Measurements from ENCODE around the gene PURB. TPM values are rescaled to one million over a fixed set of nuclear protein-coding genes. Genes with fewer than 3 reads are reported as not detected.
A peak's percentile ranks its signal among the peaks of the same experiment; 100 is the strongest.

Gene PURB
- total and polyA plus RNA-seq, 9 of the 15 experiments (the other 6 are each of a cell fraction or from before 2014, with no cell fraction given): 1.6 to 14.1 (median 8.8) TPM

GRCh38 chr7:44847920-44848634 lies 37.3 kb downstream of the PURB start, which contains the start of gene H2AZ2:
Gene H2AZ2 (minus strand): TSS chr7:44848087. CDS start chr7:44847971, 116 bp downstream.
- peak; percentile 88 for ATAC-seq
- POLR2A ChIA-PET: interaction anchor here (0.6 to 4.3 kb wide), 37 partner anchors 8 to 325 kb away, joined by 3 to 43 read pairs (median 4); partner anchors contain the start of genes OGDH, PURB, TBRG4 and TMED4
- in situ Hi-C loops (cut with MboI) (no loop called here), intact Hi-C loops (cut with micrococcal nuclease) (loop anchor here (1.0 to 10.0 kb wide), 6 partner anchors 37 to 260 kb away; partner anchors contain the start of genes OGDH, PPIA, PURB and ZMIZ2)
- H2AFZ ChIP-seq (ENCODE audit: low read depth, low read length): peak within 1 kb of the TSS; percentile 95
- peak within 1 kb of the TSS; percentile 100 for H3K27ac ChIP-seq (ENCODE audit: extremely low read depth, low read depth, low read length)
- H3K9ac ChIP-seq (ENCODE audit: insufficient read depth in 1 of 2, low read depth in 2 of 2, low read length in 2 of 2): peak within 1 kb of the TSS; percentile 99 to 100
- H3K36me3 ChIP-seq (ENCODE audit: control insufficient read depth, insufficient read depth, low read length): peaks cover 15% of the 10 kb centered on the region
- under 1% methylated on average over 54 of the region's 70 CpGs for WGBS (ENCODE audit: insufficient coverage, low coverage, missing lambda C conversion rate)
- peaks cover 60% of the 10 kb centered on the region for H3K79me2 ChIP-seq (ENCODE audit: control insufficient read depth, insufficient read depth, low read length)
- peak; percentile 96 for FAIRE-seq
- DNase-seq (ENCODE audit: extremely low read depth in 1 of 4, low spot score in 3 of 4): peak; percentile 97 to 100 (median 98)
- no peaks in the 10 kb centered on the region for H3K9me1 ChIP-seq (ENCODE audit: control insufficient read depth, insufficient read depth, low read length)
- peak within 1 kb of the TSS; percentile 92 for H3K4me2 ChIP-seq (ENCODE audit: insufficient read depth, low read length)
- no peaks in the 10 kb centered on the region for H3K9me3 ChIP-seq (replicated peaks; ENCODE audit: control insufficient read depth, insufficient read depth, low read depth, low read length)
- CTCF ChIA-PET (ENCODE audit: low intra/inter-chr PET ratio): interaction anchor here (1.7 kb wide), 1 partner anchor 261 kb away, joined by 9 read pairs; no protein-coding TSS in a partner anchor
- peaks cover 15% of the 10 kb centered on the region; the same call in 1 of the 2 replicates for H4K20me1 ChIP-seq (replicated peaks; ENCODE audit: control insufficient read depth, insufficient read depth, low read length)
- no peaks in the 10 kb centered on the region for H3K27me3 ChIP-seq (ENCODE audit: control insufficient read depth in 2 of 2, insufficient read depth in 2 of 2, low read length in 2 of 2)
- peak within 1 kb of the TSS; percentile 72 for H3K4me3 ChIP-seq
- peaks cover 15% of the 10 kb centered on the region in 2 experiments; a peak in 4 of 5 replicates for H3K4me1 ChIP-seq (replicated peaks in 1 of 2; ENCODE audit: control insufficient read depth in 2 of 2, insufficient read depth in 2 of 2, low read length in 2 of 2)
- BruUV-seq (replicated peaks): no TSS peak
- no peak for TF ChIP-seq SMARCA4 (IDR thresholded peaks at IDR 0.05)
- TF ChIP-seq ZNF197 (CRISPR knock-in tag; IDR thresholded peaks at IDR 0.05; ENCODE audit: low read depth): peak; percentile 49
- TF ChIP-seq NR3C1 (CRISPR knock-in tag; IDR thresholded peaks at IDR 0.05): no peak
- TF ChIP-seq GATA2 (CRISPR knock-in tag; IDR thresholded peaks at IDR 0.05): no peak
- no peak for TF ChIP-seq ZNF507 (tag; conservative IDR thresholded peaks at IDR 0.05)
- no peak for TF ChIP-seq U2AF2 (optimal IDR thresholded peaks at IDR 0.05; ENCODE audit: low read depth, low read length)
- no peak for TF ChIP-seq ZNF77 (CRISPR knock-in tag; IDR thresholded peaks at IDR 0.05)
- TF ChIP-seq ZNF143 (CRISPR knock-in tag; IDR thresholded peaks at IDR 0.05): no peak
- no peak; the same call in 1 of the 2 replicates for TF ChIP-seq ZBTB49 (CRISPR knock-in tag; IDR thresholded peaks at IDR 0.05; ENCODE audit: borderline replicate concordance)
- TF ChIP-seq ATF1 (CRISPR knock-in tag; IDR thresholded peaks at IDR 0.05): peak; percentile 48; the same call in 1 of the 2 replicates
- peak; percentile 96 for TF ChIP-seq ATF1 (tag; IDR thresholded peaks at IDR 0.05)
- no peak for TF ChIP-seq ZNF24 (IDR thresholded peaks at IDR 0.05)
- TF ChIP-seq, protein P1, sequence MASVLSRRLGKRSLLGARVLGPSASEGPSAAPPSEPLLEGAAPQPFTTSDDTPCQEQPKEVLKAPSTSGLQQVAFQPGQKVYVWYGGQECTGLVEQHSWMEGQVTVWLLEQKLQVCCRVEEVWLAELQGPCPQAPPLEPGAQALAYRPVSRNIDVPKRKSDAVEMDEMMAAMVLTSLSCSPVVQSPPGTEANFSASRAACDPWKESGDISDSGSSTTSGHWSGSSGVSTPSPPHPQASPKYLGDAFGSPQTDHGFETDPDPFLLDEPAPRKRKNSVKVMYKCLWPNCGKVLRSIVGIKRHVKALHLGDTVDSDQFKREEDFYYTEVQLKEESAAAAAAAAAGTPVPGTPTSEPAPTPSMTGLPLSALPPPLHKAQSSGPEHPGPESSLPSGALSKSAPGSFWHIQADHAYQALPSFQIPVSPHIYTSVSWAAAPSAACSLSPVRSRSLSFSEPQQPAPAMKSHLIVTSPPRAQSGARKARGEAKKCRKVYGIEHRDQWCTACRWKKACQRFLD (CRISPR knock-in tag; IDR thresholded peaks at IDR 0.05): peak; percentile 39; the same call in 1 of the 2 replicates
- no peak for TF ChIP-seq MCM2 (IDR thresholded peaks at IDR 0.05; ENCODE audit: low read depth)
- TF ChIP-seq SLC30A9 (CRISPR knock-in tag; IDR thresholded peaks at IDR 0.05): no peak
- TF ChIP-seq ZNF121 (CRISPR knock-in tag; conservative IDR thresholded peaks at IDR 0.05): no peak
- TF ChIP-seq ETV6 (IDR thresholded peaks at IDR 0.05; ENCODE audit: borderline replicate concordance in 1 of 2, low read depth in 2 of 2, low read length in 1 of 2): no peak
- TF ChIP-seq ETV6 (CRISPR knock-in tag; IDR thresholded peaks at IDR 0.05; ENCODE audit: borderline replicate concordance): no peak; the same call in 1 of the 2 replicates
- TF ChIP-seq MCM5 (IDR thresholded peaks at IDR 0.05; ENCODE audit: low read depth): no peak
- peak; percentile 64 for TF ChIP-seq USF1 (CRISPR knock-in tag; IDR thresholded peaks at IDR 0.05)

Measured in K562 (cell line).